DND-41 (cell line): ENCODE data around the gene EHMT1.

ENCODE experiments used
- CTCF ChIP-seq: IDR thresholded peaks from 2 replicates; pipeline ENCODE4 v1.5.1; 2012; ENCODE audit warnings: borderline replicate concordance, low read length, moderate library complexity, mild to moderate bottlenecking; ENCODE audit not compliant: poor library complexity, severe bottlenecking; ENCODE audit errors: extremely low read depth
- EZH2 ChIP-seq: IDR thresholded peaks from 3 replicates; pipeline ENCODE4 v1.6.1; 2012; ENCODE audit warnings: borderline replicate concordance, low read depth, mild to moderate bottlenecking, moderate library complexity, low read length, inconsistent platforms; ENCODE audit not compliant: severe bottlenecking

- TF ChIP-seq CTCF (no peak), EZH2 (no peak)
These were observed 159.0 kb downstream of the EHMT1 start for GRCh38 chr9:137777761-137778160.
